ENCODE measurements around the gene LUC7L3. TPM values are rescaled to one million over a fixed set of nuclear protein-coding genes. Genes with fewer than 3 reads are reported as not detected.

Gene LUC7L3
- total and polyA plus RNA-seq, 2 of the 13 experiments (the other 11 are each of a cell fraction or from before 2014, with no cell fraction given): 108 to 120 TPM

GRCh38 chr17:50684612-50685333 is 34.6 kb upstream of the LUC7L3 start (continued):
- TF ChIP-seq ZNF382 (CRISPR knock-in tag; IDR thresholded peaks at IDR 0.05; ENCODE audit: borderline replicate concordance): no peak
- peak; percentile 65; the same call in 1 of the 2 replicates for TF ChIP-seq ZNF44 (CRISPR knock-in tag; IDR thresholded peaks at IDR 0.05)
- peak; percentile 84 to 93 for TF ChIP-seq EP300 (IDR thresholded peaks at IDR 0.05; ENCODE audit: low read depth in 2 of 2, low read length in 2 of 2)
- peak; percentile 92 for TF ChIP-seq EP300 (CRISPR knock-in tag; IDR thresholded peaks at IDR 0.05; ENCODE audit: borderline replicate concordance)
- no peak for TF ChIP-seq ZBTB1 (CRISPR knock-in tag; IDR thresholded peaks at IDR 0.05; ENCODE audit: borderline replicate concordance)
- TF ChIP-seq TRIM22 (IDR thresholded peaks at IDR 0.05): no peak
- peak; percentile 46 for TF ChIP-seq MNT (IDR thresholded peaks at IDR 0.05)
- TF ChIP-seq MIXL1 (CRISPR knock-in tag; IDR thresholded peaks at IDR 0.05): no peak; the same call in none of the 2 replicates
- no peak for TF ChIP-seq SOX6 (IDR thresholded peaks at IDR 0.05)
- peak; percentile 91 for TF ChIP-seq SOX6 (CRISPR knock-in tag; IDR thresholded peaks at IDR 0.05)
- peak; percentile 35; the same call in 1 of the 2 replicates for TF ChIP-seq ZNF256 (CRISPR knock-in tag; conservative IDR thresholded peaks at IDR 0.05)
- no peak for TF ChIP-seq ZFP36L2 (CRISPR knock-in tag; IDR thresholded peaks at IDR 0.05)
- peak; percentile 92 for TF ChIP-seq HDAC1 (CRISPR knock-in tag; IDR thresholded peaks at IDR 0.05)
- 0 out of 2 replicates have a peak, but pooled peaks have one; percentile 56 for TF ChIP-seq DNMT3B (CRISPR knock-in tag; conservative IDR thresholded peaks at IDR 0.05)
- TF ChIP-seq ZNF17 (CRISPR knock-in tag; IDR thresholded peaks at IDR 0.05): no peak
- TF ChIP-seq AKAP8 (CRISPR knock-in tag; IDR thresholded peaks at IDR 0.05): 0 out of 2 replicates have a peak, but pooled peaks have one; percentile 67
- TF ChIP-seq MYC (CRISPR knock-in tag; IDR thresholded peaks at IDR 0.05; ENCODE audit: borderline replicate concordance): peak; percentile 85; the same call in 1 of the 2 replicates
- TF ChIP-seq NCOA2 (CRISPR knock-in tag; IDR thresholded peaks at IDR 0.05): peak; percentile 95
- TF ChIP-seq ZNF264 (CRISPR knock-in tag; IDR thresholded peaks at IDR 0.05): peak; percentile 85
- peak; percentile 95 for TF ChIP-seq HDAC2 (CRISPR knock-in tag; IDR thresholded peaks at IDR 0.05)
- peak; percentile 90 for TF ChIP-seq GTF3A (CRISPR knock-in tag; conservative IDR thresholded peaks at IDR 0.05)
- peak; percentile 83 for TF ChIP-seq CREM (IDR thresholded peaks at IDR 0.05)
- no peak for TF ChIP-seq CREM (CRISPR knock-in tag; IDR thresholded peaks at IDR 0.05)
- TF ChIP-seq KLF15 (CRISPR knock-in tag; IDR thresholded peaks at IDR 0.05; ENCODE audit: borderline replicate concordance): no peak
- TF ChIP-seq U2AF2 (IDR thresholded peaks at IDR 0.05; ENCODE audit: low read depth, low read length): no peak
- 0 out of 2 replicates have a peak, but pooled peaks have one; percentile 77 for TF ChIP-seq EED (CRISPR knock-in tag; IDR thresholded peaks at IDR 0.05)
- TF ChIP-seq POGK (CRISPR knock-in tag; conservative IDR thresholded peaks at IDR 0.05): peak; percentile 95
- TF ChIP-seq SIN3B (IDR thresholded peaks at IDR 0.05; ENCODE audit: low read length): no peak
- peak; percentile 77 for TF ChIP-seq ZNF317 (CRISPR knock-in tag; IDR thresholded peaks at IDR 0.05)
- peak; percentile 38 for TF ChIP-seq ZNF557 (CRISPR knock-in tag; IDR thresholded peaks at IDR 0.05)
